H9 (cell line): ENCODE data around the gene LRRC27. TPM values are rescaled to one million over a fixed set of nuclear protein-coding genes. Genes with fewer than 3 reads are reported as not detected.

Experiments
- DNase-seq: peaks from one replicate; pipeline ENCODE4 v3.0.0-alpha.2; 2017
- H2AFZ ChIP-seq: one replicate; pipeline ENCODE4 v1.6.1; 2013; ENCODE audit warnings: mild to moderate bottlenecking, low read length, control low read depth, moderate library complexity
- H2AK5ac ChIP-seq: 2 replicates; pipeline ENCODE4 v1.6.1; 2013; ENCODE audit warnings: low read length, control low read depth, mixed read lengths; ENCODE audit not compliant: insufficient read length
- H2BK120ac ChIP-seq: one replicate; pipeline ENCODE4 v1.6.1; 2013; ENCODE audit warnings: low read depth, mild to moderate bottlenecking, low read length, control low read depth, inconsistent platforms; ENCODE audit not compliant: poor library complexity, severe bottlenecking
- H2BK12ac ChIP-seq: 2 replicates; pipeline ENCODE4 v1.6.1; 2013; ENCODE audit warnings: low read length, control low read depth, mixed read lengths, low read depth; ENCODE audit not compliant: insufficient read length
- H2BK15ac ChIP-seq: 2 replicates; pipeline ENCODE4 v1.6.1; 2013; ENCODE audit warnings: low read depth, low read length, control low read depth
- H2BK20ac ChIP-seq: one replicate; pipeline ENCODE4 v1.6.1; 2013; ENCODE audit warnings: low read depth, mild to moderate bottlenecking, low read length, control low read depth, inconsistent platforms; ENCODE audit not compliant: poor library complexity, severe bottlenecking
- H2BK5ac ChIP-seq: 2 replicates; pipeline ENCODE4 v1.6.1; 2013; ENCODE audit warnings: low read length, control low read depth, mixed read lengths; ENCODE audit not compliant: insufficient read length
- H3K14ac ChIP-seq: 2 replicates; pipeline ENCODE4 v1.6.1; 2013; ENCODE audit warnings: low read length, control low read depth; ENCODE audit not compliant: insufficient read depth
- H3K18ac ChIP-seq: 2 replicates; pipeline ENCODE4 v1.6.1; 2013; ENCODE audit warnings: low read depth, mild to moderate bottlenecking, mixed read lengths, low read length, control low read depth; ENCODE audit not compliant: insufficient read length
- H3K23ac ChIP-seq: 2 replicates; pipeline ENCODE4 v1.6.1; 2013; ENCODE audit warnings: low read length, control low read depth, mixed read lengths, low read depth; ENCODE audit not compliant: insufficient read length
- H3K23me2 ChIP-seq: 2 replicates; pipeline ENCODE4 v1.6.1; 2013; ENCODE audit warnings: low read depth, mild to moderate bottlenecking, mixed read lengths, low read length, control low read depth; ENCODE audit not compliant: insufficient read length, poor library complexity, severe bottlenecking
- H3K27ac ChIP-seq: 2 replicates; pipeline ENCODE4 v1.5.1; 2013; ENCODE audit warnings: low read length, control low read depth, mixed read lengths, low read depth; ENCODE audit not compliant: insufficient read length
- H3K27me3 ChIP-seq: 2 replicates; pipeline ENCODE4 v1.6.1; 2013; ENCODE audit warnings: low read length, control low read depth, inconsistent platforms; ENCODE audit not compliant: insufficient read depth
- H3K4ac ChIP-seq: 2 replicates; pipeline ENCODE4 v1.6.1; 2013; ENCODE audit warnings: low read depth, mild to moderate bottlenecking, control low read depth, inconsistent platforms, low read length, moderate library complexity
- H3K4me1 ChIP-seq: 2 replicates; pipeline ENCODE4 v1.6.1; 2013; ENCODE audit warnings: low read length, control low read depth, inconsistent platforms; ENCODE audit not compliant: insufficient read depth
- H3K4me2 ChIP-seq: 2 replicates; pipeline ENCODE4 v1.6.1; 2013; ENCODE audit warnings: low read length, control low read depth, mixed read lengths; ENCODE audit not compliant: insufficient read length, insufficient read depth
- H3K56ac ChIP-seq: 2 replicates; pipeline ENCODE4 v1.6.1; 2013; ENCODE audit warnings: low read depth, mild to moderate bottlenecking, mixed read lengths, low read length, control low read depth; ENCODE audit not compliant: insufficient read length
- H3K79me1 ChIP-seq: 2 replicates; pipeline ENCODE4 v1.6.1; 2013; ENCODE audit warnings: low read depth, mild to moderate bottlenecking, moderate library complexity, low read length, control low read depth, inconsistent platforms; ENCODE audit not compliant: insufficient read depth, poor library complexity, severe bottlenecking
- H3K79me2 ChIP-seq: 2 replicates; pipeline ENCODE4 v1.6.1; 2013; ENCODE audit warnings: low read length, control low read depth, inconsistent platforms; ENCODE audit not compliant: insufficient read depth
- H3K9ac ChIP-seq: 2 replicates; pipeline ENCODE4 v1.6.1; 2013; ENCODE audit warnings: low read length, control low read depth, mixed read lengths; ENCODE audit not compliant: insufficient read length; ENCODE audit errors: extremely low read depth
- H3K9me3 ChIP-seq: one replicate; pipeline ENCODE4 v1.6.1; 2013; ENCODE audit warnings: low read depth, low read length, inconsistent platforms; ENCODE audit not compliant: control insufficient read depth
- H3T11ph ChIP-seq: one replicate; pipeline ENCODE4 v1.6.1; 2013; ENCODE audit warnings: mild to moderate bottlenecking, low read length, control low read depth, inconsistent platforms
- H4K20me1 ChIP-seq: one replicate; pipeline ENCODE4 v1.6.1; 2013; ENCODE audit not compliant: control insufficient read depth, insufficient read length, insufficient read depth
- H4K5ac ChIP-seq: 2 replicates; pipeline ENCODE4 v1.6.1; 2013; ENCODE audit warnings: low read depth, mild to moderate bottlenecking, mixed read lengths, low read length, control low read depth; ENCODE audit not compliant: insufficient read length
- H4K8ac ChIP-seq: replicated peaks from 2 replicates; pipeline ENCODE4 v1.6.1; 2013; ENCODE audit warnings: low read length, control low read depth, mixed read lengths, low read depth; ENCODE audit not compliant: insufficient read length
- H4K91ac ChIP-seq: 2 replicates; pipeline ENCODE4 v1.6.1; 2013; ENCODE audit warnings: low read depth, mild to moderate bottlenecking, moderate library complexity, mixed read lengths, low read length, control low read depth; ENCODE audit not compliant: insufficient read length
- H3K27ac Mint-ChIP-seq, 3 experiments: 2 replicates in 2 of 3; 3 replicates in 1 of 3; pipeline ENCODE4 v1.8.0; 2020 to 2021; ENCODE audit warnings: mixed read lengths in 3 of 3, mild to moderate bottlenecking in 1 of 3, moderate library complexity in 1 of 3
- H3K27me3 Mint-ChIP-seq: 2 replicates; pipeline ENCODE4 v1.8.0; 2021; ENCODE audit warnings: low read depth, mild to moderate bottlenecking, moderate library complexity, mixed read lengths
- H3K36me3 Mint-ChIP-seq, 3 experiments: 2 replicates in 2 of 3; 3 replicates in 1 of 3; pipeline ENCODE4 v1.8.0; 2020 to 2021; ENCODE audit warnings: low read depth in 3 of 3, mixed read lengths in 3 of 3; ENCODE audit not compliant: insufficient read depth in 1 of 3
- H3K4me1 Mint-ChIP-seq, 2 experiments: 2 replicates each; pipeline ENCODE4 v1.8.0; 2020; ENCODE audit warnings: mixed read lengths in 2 of 2
- H3K4me3 Mint-ChIP-seq, 2 experiments: 2 replicates in 1 of 2; 3 replicates in 1 of 2; pipeline ENCODE4 v1.8.0; 2020 to 2021; ENCODE audit warnings: mild to moderate bottlenecking in 2 of 2, mixed read lengths in 2 of 2, moderate library complexity in 1 of 2
- H3K9me3 Mint-ChIP-seq, 2 experiments: 2 replicates in 1 of 2; 3 replicates in 1 of 2; pipeline ENCODE4 v1.8.0; 2020; ENCODE audit warnings: mild to moderate bottlenecking in 2 of 2, mixed read lengths in 2 of 2, moderate library complexity in 1 of 2
- WGBS: extraction: QIAGEN DNeasy Blood & Tissue Kit; methylation state at CpG from one replicate; pipeline ENCODE4 v1.1.7; 2013; ENCODE audit warnings: missing lambda C conversion rate, low lambda C conversion rate, mixed read lengths; ENCODE audit not compliant: insufficient read length; ENCODE audit errors: extremely low coverage; 5-methylcytosine and 5-hydroxymethylcytosine counted together
- total RNA-seq: library from RNA; stranded (reverse); gene quantifications from 2 replicates; pipeline ENCODE4 v1.2.1, GENCODE V29; 2021
- TF ChIP-seq, protein P1 (sequence below): fragments of 200-600 bp; sonication (generic); conservative IDR thresholded peaks from 3 replicates; pipeline ENCODE4 v1.8.0; 2021; ENCODE audit warnings: antibody characterized with exemption, mild to moderate bottlenecking

The LRRC27 gene
- total RNA-seq, 1 experiment from 2014 or later: 2.7 TPM

GRCh38 chr10:132345345-132345744, 13.4 kb downstream of the LRRC27 start:
- Histone ChIP-seq H3K9ac (no peak overlapping the region), H3K79me1 (no peaks in the 10 kb centered on the region), H3K4ac (no peak overlapping the region), H3K56ac (no peak overlapping the region), H3K4me2 (no peak overlapping the region), H3K27me3 (no peaks in the 10 kb centered on the region), H4K20me1 (no peaks in the 10 kb centered on the region), H3K23ac (no peak overlapping the region), H3K79me2 (no peaks in the 10 kb centered on the region), H4K5ac (no peak overlapping the region), H2BK20ac (no peak overlapping the region), H2AK5ac (no peak overlapping the region), H2BK15ac (no peak overlapping the region), H3K23me2 (no peaks in the 10 kb centered on the region), H2BK12ac (no peak overlapping the region), H3K4me1 (no peaks in the 10 kb centered on the region), H3K9me3 (no peaks in the 10 kb centered on the region), H4K91ac (no peak overlapping the region), H4K8ac (no peak overlapping the region), H2AFZ (no peak overlapping the region), H2BK120ac (no peak overlapping the region), H3K14ac (no peak overlapping the region), H3K27ac (no peak overlapping the region), H3K18ac (no peak overlapping the region), H2BK5ac (no peak overlapping the region), H3T11ph (no peak overlapping the region)
- TF ChIP-seq, protein P1, sequence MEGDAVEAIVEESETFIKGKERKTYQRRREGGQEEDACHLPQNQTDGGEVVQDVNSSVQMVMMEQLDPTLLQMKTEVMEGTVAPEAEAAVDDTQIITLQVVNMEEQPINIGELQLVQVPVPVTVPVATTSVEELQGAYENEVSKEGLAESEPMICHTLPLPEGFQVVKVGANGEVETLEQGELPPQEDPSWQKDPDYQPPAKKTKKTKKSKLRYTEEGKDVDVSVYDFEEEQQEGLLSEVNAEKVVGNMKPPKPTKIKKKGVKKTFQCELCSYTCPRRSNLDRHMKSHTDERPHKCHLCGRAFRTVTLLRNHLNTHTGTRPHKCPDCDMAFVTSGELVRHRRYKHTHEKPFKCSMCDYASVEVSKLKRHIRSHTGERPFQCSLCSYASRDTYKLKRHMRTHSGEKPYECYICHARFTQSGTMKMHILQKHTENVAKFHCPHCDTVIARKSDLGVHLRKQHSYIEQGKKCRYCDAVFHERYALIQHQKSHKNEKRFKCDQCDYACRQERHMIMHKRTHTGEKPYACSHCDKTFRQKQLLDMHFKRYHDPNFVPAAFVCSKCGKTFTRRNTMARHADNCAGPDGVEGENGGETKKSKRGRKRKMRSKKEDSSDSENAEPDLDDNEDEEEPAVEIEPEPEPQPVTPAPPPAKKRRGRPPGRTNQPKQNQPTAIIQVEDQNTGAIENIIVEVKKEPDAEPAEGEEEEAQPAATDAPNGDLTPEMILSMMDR: no peak
- Mint-ChIP-seq H3K4me3 (no peak overlapping the region), H3K4me1 (peaks cover 4 to 9% of the 10 kb centered on the region in 2 experiments; a peak in 3 of 4 replicates), H3K27ac (peak overlapping the region in 1 of 3 experiments; percentile 62; a peak in 1 of 7 replicates), H3K36me3 (peaks cover 0 to 4% (median 0%) of the 10 kb centered on the region in 3 experiments; a peak in 2 of 7 replicates), H3K9me3 (no peaks in the 10 kb centered on the region; a peak in 1 of 5 replicates), H3K27me3 (no peaks in the 10 kb centered on the region)
- WGBS: no CpG with 5 or more reads among the region's 7 CpGs
- no peak for DNase-seq
